DMS79 treated with DMSO at 0.1 percent for 48 hours (cell line): ENCODE data around the gene IGFALS.
A peak's percentile ranks its signal among the peaks of the same experiment; 100 is the strongest.

ENCODE experiments used
- DNase-seq: peaks from one replicate; lab custom pipeline; 2025; lab: John Stamatoyannopoulos, UW

IGFALS gene

DNA sequence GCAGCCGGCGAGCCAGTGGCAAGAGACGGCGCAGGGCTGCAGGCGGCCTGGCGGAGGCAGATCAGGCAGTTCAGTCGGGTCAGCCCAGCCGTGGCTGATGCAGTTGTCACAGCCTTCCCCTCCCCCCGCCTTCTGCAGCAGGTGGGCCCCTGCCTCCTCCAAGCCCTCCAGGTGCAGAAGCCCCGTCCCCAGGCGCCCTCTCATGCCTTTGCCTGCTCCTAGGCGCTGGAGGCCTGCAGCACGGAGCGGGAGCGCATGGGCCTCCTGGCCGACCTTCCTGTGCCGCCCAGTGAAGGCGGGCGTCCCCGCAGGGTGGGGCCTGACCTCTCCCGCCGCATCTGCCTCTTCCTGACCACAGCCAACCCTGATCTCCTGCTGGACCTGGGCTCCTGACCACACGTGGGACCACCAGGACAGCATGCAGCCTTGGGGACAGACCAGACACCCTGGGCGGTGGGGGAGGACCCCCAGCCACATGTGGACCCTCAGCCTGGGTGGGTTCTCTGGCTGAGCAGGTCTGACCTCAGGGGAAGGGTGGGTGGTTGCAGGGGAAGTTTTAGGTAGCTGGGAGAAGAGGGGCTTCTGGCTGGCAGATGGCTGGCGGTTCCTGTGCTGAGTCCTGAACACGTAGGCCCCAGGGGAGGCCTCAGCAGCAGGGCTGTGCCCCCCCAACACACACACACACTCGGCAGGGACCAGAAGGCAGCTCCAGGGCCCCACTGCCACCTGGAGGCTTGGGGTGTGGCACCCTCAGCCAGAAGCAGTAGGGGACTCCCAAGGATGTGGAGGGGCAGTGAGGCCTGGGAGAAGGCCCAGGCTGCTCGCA is 17.4 kb downstream of the IGFALS start:
- no peak for DNase-seq

DNA sequence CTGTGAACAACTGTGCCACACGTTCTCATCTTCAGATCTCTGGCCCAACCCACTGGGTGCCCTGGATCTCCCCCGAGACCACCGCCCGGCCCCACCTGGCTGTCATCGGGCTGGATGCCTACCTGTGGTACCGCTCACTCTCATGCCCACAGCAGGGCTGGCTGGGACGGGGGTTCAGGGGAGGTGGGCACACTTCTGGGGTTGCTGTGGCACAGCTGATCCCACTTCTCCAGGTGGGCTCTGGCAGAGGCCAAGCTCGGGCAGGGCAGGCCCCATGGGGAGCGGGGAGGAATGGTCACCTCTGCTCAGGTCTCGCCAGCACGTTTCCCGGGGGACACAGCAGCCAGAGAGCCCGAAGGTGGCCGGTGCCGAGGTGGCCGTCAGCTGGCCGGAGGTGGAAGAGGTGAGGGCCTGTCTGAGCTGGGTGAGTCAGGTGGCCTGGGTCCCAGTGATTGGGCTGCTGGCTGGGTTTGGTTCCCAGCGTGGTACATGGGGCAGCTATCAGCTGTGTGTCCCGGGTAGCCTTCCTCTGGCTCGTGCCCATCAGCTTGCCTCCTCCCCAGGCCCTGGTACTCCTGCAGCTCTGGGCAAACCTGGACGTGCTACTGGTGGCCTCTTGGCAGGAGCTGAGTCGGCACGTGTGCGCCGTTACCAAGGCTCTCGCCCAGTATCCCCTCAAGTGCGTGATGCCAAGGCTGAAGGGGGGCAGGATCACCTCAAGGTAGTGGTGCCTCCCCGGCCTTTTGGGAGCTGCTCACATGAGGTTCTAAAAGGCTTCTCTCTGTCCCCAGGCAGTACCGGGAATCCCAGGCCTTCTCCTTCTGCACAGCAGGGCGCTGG is 18.3 kb downstream of the IGFALS start:
- DNase-seq: no peak

DNA sequence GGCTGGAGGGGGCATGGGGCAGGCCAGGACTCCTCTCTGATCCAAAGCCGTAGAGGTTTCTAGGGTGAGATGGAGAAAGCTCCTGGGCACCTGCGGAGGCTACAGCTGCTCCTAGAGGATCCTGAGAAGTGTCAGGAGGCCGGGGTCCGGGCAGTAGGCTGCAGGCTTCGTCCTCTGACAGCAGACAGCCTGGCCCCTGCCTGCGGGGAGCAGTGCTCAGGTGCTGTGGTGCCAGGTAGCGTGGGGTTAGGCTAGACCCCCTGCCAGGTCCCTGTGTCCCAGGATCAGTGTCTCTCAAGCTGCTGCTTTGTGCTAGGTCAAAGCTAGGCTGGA is 19.1 kb downstream of the IGFALS start:
- no peak for DNase-seq

DNA sequence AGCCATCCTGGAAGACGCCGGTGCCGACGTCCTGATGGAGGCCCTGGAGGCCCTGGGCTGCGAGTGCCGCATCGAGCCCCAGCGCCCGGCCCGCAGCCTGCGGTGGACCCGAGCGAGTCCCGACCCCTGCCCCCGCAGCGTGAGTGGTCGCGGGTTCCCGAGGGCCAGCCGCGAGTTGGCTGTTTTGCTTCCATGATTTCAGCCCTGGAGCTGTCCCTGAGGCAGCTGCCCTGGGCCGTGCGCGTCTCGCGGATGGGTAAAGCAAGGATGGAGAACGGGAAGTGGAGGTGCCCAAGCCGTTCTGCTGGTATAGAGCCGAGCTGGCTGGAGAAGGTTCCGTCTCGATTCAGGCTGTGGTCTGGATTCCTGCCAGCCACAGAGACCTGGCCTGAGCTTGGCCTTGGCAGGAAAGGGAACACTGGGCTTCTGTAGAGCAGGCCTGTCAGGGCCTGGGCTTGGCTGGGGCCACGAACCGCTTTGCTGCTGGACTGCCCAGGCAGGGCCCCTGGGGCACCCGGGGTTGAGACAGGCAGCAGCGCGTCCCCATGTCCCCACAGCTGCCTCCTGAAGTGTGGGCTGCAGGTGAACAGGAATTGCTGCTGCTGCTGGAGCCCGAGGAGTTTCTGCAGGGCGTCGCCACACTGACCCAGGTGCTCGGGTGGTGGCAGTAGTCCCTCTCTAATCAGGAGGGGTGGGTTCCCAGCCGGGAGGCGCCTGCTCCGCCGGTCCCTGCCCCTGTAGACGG is 19.6 kb downstream of the IGFALS start:
- peak; percentile 8 for DNase-seq

DNA sequence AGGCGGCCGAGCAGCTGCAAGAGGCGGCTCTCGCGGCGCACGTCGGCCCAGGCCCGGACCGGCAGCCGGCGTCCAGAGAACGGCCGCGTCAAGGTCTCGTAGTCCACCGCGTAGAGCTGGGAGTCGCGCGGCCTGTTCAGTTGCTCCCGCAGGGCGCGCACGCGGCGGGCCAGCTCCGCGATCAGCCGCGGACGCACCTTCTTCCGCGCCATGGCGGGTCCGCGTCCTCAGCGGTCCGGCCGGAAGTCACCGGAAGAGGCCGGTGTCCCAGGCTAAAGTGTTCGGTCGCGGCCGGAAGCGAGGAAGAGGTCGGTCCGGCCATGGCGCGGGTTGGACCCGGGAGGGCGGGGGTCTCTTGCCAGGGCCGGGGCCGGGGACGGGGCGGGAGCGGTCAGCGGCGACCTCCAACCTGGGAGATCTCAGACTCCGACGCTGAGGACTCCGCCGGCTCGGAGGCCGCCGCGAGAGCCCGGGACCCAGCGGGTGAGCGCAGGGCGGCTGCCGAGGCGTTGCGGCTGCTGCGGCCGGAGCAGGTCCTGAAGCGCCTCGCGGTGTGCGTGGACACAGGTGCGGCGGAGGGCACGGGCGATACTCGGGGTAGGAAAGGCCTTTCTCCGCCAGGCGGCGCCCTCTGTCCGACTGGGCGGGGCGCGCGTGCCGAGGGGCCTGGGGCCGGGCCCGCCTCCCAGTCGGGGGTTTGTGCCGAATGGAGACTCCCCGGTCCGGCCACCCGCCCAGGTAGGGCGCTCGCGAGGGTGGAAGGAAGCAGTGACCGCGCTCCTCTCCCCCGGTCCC is 20.4 kb downstream of the IGFALS start, which contains the start of gene MRPS34:
Gene MRPS34 (minus strand): TSS at position 227 of the 795 bp plus-strand sequence. CDS start 15 bp downstream, at position 212.
- peak; percentile 57 for DNase-seq

DNA sequence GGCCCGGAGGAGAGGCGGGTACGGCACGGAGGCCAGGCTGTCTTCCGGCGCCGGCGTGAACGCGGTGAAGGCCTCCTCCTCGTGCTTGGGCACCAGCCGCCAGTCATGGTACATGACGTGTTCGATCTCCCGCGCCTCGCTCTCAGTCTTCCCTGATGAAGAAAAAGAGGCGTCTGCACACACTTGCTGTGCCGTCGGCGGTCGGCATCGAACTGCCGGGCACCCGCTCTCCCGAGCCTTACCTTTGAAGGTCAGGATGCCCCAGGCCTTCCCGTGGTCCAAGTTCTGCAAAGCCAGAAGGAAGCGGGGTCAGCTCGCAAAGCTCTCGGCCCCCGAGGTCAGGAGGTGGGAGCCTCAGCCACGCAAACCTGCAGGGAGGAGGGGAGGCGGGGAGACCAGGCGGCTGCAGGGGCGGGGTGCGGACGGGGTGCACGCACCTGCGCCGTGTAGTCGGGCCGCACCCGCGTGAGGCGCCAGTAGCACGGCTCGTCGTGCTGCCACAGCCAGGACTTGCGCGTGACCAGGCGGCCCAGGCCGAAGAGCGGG is 21.1 kb downstream of the IGFALS start, which contains the start of gene EME2:
Gene EME2 (plus strand): TSS at position 449 of the 546 bp plus-strand sequence. CDS start 418 bp downstream, outside the sequence.
- no peak for DNase-seq

DNA sequence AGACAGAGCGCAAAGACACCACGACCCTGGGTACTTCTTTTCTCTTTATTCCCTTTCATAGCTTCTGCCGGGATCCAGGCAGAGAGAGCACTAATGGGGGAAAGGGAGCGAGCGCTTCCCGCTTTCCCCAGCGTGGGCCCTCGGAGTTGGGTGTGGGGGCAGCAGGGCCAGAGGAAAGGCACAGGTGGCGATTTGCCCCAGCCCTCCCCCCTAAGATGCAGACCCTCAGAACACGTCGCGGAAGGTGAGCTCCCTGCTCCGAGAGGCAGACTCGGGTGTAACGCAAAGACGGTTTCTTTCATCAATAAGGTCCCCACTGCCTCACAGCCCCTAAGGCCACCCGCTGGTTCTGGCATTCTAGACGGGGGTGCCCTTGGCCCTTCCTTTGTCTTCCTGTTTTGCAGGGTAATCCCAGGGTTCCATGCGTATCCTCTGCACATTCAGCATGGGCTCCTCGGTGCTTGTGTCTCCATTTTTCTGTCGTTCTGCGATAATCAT is 21.6 kb downstream of the IGFALS start:
- DNase-seq: no peak

DNA sequence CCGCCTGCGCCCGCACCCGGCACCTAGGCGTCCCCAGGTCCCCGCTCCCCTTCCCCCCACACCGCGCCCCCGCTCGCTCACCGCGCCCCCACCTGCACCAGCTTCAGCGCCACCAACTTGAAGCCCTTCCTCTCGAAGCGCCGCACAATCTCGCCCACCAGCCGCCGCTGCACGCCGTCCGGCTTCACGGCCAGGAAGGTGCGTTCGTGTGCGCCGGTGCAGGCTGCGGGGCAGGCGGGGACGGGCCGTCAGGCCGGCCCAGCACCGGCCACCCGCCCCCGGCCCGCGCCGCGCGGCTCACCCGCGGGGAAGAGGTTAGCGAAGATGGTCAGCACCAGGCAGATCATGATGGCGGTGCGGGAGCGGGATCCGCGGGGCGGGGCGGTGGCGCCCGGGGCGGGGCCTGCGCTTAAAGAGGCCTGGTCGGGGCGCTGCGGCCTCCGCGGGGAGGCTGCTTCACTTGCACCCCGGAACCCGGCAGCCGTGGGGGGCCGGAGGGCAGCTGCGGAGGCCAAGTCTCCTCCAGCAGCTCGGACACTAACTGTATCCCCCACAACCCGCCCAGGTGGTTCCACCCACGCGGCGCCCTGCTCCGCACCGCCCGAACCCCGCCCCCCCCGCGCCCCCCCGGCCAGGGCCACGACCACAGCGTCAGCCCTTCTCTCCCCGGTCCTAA is 22.2 kb downstream of the IGFALS start, which contains the start of gene NME3:
Gene NME3 (minus strand): TSS at position 356 of the 676 bp plus-strand sequence. CDS start 9 bp downstream, at position 347.
- peak; percentile 22 for DNase-seq

DNA sequence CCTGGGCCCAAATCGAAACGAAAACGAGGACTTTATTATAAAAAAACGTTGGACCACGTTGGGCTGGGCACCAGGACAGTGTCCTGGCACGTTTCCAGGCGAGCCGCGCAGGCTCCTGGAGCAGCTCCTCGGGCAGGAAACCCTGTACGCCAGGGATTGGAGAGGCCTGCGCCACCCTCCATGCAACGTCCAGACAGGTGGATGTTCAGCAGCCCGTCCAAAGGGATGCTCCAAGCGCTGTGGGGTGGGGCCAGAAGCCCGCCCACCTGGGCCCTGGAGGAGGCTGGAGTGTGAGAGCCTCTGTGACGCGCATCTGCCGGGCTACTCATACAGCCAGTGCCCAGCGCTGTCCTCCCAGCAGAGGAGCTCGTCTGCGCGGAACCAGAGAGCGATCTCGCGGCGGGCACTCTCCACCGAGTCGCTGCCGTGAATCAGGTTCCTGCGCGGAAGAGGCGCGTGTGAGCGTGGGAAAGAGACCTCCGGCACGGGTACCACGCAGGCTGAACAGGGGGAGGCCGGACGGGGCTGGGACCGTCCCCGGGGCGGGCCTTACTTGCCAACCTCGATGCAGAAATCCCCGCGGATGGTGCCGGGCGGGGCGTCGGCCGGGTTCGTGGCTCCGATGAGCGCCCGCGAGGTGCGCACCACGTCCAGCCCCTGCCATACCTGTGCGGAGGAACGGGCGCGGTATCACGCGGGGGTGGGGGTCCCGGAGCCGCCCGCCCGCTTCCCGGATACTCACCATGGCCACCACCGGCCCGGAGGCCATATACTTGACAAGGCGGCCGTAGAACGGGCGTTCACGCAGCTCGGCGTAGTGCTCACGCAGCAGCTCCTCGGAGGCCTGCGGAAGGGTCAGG is 22.9 kb downstream of the IGFALS start:
- DNase-seq: peak; percentile 69

DNA sequence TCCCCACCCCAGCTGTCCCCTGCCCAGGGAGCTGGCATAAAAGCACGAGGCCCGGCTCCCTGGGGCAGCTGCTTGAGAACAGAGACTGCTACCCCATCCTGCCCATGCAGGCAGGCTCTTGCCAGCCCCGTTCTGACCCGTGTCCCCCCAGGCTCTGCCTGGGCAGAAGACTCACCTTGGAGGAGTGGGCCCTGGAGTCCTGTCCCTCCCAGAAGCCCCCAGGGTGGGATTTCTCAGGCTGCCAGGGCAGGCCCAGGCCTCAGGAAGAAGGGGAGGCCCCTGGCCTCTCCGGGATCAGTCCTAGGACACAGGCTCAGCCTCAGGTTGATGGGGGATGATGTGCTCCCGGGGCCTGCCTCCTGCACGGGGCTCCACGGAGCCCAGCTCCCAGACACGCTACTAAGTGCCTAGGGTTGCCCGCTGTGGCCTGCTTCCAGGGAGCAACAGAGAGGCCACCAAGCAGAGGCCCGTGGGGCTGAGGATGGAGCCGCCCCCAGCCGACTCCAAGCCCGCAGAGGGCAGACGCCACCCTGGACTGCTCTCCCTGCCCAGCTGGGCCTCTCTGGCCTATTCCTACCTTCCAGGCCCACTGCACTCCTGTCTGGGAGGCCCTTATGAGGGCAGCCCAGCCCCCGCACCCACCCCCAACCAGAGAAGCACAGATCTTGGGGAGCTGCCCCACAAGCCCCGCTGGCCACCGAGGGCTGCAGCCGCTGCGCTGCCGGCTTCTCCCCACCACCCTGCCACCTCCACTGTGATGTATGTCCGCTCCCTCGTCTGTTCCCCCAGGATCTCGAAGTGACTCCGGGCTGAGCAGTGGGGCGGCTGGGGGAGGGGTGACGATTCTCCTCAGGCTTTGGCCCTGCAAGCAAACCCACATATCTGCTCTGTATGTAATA is 23.9 kb downstream of the IGFALS start:
- no peak for DNase-seq

DNA sequence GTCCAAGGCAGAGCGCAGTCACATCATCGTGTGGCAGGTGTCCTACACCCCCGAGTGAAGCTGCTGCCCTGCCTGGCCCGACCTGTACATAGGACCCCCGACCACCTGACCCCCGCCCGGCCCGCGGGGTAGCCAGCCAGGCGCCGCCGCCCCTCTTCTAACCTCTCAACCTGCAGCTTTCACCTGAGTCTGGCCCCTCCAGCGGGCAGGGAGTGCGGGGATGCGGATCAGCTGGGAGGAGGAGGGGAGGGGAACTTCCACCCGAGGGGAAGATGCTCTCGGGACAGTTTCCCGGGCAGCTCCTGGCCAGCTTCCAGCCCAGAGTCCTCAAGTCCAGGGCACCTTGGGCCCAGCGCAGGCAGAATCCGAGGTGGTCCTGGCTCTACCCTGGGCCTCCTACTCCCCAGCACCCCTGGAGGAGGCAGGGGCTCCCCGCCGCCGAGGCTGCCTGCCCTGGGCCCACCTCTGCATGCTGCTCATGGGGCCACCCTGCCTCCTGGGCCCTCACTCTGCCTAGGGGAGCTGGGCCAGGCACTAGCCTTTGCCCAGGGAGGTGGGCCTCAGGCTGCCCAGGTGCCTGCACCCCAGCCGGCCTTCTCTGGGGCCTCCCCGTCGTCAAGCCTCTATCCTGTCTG is 24.6 kb downstream of the IGFALS start:
- no peak for DNase-seq

DNA sequence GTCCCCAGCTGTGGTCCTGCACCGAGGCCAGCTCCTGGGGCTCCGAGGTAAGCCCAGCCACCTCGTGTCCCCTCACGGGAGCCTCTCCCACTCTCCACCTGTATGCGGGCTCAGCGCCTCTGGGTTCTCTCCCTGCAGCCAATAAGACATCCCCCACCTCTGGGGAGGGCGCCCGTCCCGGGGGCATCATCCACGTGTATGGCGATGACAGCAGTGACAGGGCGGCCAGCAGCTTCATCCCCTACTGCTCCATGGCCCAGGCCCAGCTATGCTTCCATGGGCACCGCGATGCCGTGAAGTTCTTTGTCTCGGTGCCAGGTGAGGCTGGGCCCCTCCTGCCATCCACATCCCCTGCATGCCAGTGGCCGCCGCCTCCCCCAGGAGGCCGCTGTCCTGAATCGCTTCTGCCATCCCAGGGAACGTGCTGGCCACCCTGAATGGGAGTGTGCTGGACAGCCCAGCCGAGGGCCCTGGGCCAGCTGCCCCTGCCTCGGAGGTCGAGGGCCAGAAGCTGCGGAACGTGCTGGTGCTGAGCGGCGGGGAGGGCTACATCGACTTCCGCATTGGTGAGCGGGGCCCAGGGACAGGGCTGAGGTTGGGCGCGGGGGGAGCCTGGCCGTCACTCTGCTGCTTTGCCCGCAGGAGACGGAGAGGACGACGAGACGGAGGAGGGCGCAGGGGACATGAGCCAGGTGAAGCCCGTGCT is 25.3 kb downstream of the IGFALS start:
- DNase-seq: no peak

DNA sequence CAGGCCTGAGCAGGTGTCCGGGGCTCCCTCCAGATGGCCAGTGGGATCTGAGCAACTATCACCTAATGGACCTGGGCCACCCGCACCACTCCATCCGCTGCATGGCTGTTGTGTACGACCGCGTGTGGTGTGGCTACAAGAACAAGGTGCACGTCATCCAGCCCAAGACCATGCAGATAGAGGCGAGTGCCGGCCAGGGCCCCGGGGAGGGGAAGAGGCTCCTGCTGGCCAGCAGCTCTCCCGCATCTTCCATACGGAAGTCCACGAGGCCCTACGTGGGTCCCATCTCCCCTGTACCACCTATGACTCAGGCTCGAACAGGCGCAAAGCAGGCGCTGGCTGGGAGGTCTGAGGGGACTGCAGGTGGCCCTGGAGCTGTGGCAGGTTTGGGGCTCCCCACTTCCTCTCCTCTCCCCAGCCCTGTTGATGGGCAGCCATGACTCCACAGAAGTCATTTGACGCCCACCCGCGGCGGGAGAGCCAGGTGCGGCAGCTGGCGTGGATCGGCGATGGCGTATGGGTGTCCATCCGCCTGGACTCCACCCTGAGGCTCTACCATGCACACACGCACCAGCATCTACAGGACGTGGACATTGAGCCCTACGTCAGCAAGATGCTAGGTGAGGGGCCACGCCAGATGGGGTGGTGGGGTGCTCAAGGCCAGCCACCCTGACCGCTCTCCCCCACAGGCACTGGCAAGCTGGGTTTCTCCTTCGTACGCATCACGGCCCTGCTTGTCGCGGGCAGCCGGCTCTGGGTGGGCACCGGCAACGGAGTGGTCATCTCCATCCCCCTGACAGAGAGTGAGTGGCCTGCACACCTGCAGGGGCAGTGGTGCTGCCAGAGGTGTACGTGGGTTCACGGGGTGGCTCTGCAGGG is 26.1 kb downstream of the IGFALS start:
- DNase-seq: no peak

DNA sequence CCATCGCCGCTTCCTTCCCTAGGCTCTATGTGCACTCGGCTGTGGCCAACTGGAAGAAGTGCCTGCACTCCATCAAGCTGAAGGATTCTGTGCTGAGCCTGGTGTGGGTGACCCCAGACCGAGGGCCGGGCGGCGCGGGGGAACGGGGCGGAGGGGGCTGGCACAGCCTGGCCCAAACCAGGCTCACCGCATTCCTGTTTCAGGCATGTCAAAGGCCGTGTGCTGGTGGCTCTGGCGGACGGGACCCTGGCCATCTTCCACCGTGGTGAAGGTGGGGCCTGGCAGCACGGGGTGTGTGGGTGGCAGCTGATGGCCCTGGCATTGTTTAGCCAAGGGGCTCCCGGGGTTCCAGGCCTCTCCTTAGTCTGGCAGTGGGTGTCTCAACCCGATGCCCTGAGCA is 26.8 kb downstream of the IGFALS start:
- DNase-seq: no peak

DNA sequence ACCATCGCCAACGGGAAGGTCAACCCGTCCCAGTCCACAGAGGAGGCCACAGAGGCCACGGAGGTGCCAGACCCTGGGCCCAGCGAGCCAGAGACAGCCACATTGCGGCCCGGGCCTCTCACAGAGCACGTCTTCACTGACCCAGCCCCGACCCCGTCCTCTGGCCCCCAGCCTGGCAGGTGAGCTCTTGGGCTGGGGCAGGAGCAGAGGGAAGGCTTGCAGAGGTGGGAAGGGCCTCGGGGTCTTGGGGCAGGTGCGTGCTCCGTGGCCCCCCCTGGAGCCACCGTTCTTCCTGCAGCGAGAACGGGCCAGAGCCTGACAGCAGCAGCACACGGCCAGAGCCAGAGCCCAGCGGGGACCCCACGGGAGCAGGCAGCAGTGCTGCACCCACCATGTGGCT is 27.3 kb downstream of the IGFALS start:
- no peak for DNase-seq

DNA sequence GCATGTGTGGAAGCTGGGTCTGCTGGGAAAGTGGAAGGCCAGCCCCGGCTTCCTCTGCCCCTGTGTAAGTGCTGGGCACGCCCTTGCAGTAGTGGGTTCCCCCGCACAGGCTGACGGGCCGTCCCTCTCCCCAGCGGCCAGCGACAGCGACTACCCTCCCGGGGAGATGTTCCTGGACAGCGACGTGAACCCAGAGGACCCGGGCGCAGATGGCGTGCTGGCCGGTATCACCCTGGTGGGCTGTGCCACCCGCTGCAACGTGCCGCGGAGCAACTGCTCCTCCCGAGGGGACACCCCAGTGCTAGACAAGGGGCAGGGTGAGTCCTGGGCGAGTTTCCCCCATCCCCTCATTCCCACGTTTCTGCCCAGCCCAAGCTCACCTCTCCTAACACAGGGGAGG is 27.7 kb downstream of the IGFALS start:
- DNase-seq: no peak
